OCI-LY1 (cell line): ENCODE data around the gene TEX30.

Experiments
- EZH2 ChIP-seq: fragments of 200-600 bp; sonication (generic), shearing (Covaris generic); IDR thresholded peaks from 2 replicates; pipeline ENCODE4 v1.8.0; 2017; ENCODE audit warnings: borderline replicate concordance, mixed run types, mild to moderate bottlenecking, antibody characterized with exemption, low read length, moderate library complexity, mixed read lengths
- TF ChIP-seq, protein P1 (sequence below): fragments of 200-600 bp; sonication (generic), shearing (Covaris generic); IDR thresholded peaks from 2 replicates; pipeline ENCODE4 v1.5.1; 2017; ENCODE audit warnings: mild to moderate bottlenecking, antibody characterized with exemption, low read length, moderate library complexity, mixed read lengths

- TF ChIP-seq, protein P1, sequence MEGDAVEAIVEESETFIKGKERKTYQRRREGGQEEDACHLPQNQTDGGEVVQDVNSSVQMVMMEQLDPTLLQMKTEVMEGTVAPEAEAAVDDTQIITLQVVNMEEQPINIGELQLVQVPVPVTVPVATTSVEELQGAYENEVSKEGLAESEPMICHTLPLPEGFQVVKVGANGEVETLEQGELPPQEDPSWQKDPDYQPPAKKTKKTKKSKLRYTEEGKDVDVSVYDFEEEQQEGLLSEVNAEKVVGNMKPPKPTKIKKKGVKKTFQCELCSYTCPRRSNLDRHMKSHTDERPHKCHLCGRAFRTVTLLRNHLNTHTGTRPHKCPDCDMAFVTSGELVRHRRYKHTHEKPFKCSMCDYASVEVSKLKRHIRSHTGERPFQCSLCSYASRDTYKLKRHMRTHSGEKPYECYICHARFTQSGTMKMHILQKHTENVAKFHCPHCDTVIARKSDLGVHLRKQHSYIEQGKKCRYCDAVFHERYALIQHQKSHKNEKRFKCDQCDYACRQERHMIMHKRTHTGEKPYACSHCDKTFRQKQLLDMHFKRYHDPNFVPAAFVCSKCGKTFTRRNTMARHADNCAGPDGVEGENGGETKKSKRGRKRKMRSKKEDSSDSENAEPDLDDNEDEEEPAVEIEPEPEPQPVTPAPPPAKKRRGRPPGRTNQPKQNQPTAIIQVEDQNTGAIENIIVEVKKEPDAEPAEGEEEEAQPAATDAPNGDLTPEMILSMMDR = no peak
- no peak for TF ChIP-seq EZH2
Measured at GRCh38 chr13:102773441-102774213, at the start of gene TEX30.
